NCI-H146 treated with DMSO at 0.1 percent for 48 hours (cell line): ENCODE data around the gene FBXW12.
A peak's percentile ranks its signal among the peaks of the same experiment; 100 is the strongest.

Experiments used
- DNase-seq: peaks from one replicate; lab custom pipeline; 2025; ENCODE audit not compliant: unreplicated experiment; lab: John Stamatoyannopoulos, UW

FBXW12 gene

GRCh38 chr3:48419149-48419548 lies 47.1 kb downstream of the FBXW12 start:
- no peak for DNase-seq

DNA sequence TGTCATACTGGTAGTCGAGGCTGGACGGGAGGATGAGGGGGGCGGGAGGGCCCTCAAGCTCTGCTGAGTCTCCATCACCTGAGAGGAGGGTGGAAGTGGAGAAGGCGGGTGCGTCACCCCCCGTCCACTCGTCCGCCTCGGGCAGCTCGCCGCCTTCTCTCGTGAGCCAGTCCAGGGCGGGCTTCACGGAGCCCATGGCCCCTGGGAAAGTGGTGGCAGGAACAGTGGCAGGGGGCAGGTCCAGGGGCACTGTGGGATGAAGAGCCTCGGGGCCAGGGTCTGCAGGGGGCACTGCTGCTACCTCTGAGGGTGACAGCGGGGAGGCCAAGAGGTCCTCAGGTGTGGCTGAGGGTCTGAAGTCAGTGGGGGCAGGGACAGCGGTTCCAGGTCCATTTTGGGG lies 47.6 kb downstream of the FBXW12 start:
- no peak for DNase-seq

- no peak for DNase-seq
Measured at GRCh38 chr3:48420561-48420960, 48.5 kb downstream of the FBXW12 start.

DNA sequence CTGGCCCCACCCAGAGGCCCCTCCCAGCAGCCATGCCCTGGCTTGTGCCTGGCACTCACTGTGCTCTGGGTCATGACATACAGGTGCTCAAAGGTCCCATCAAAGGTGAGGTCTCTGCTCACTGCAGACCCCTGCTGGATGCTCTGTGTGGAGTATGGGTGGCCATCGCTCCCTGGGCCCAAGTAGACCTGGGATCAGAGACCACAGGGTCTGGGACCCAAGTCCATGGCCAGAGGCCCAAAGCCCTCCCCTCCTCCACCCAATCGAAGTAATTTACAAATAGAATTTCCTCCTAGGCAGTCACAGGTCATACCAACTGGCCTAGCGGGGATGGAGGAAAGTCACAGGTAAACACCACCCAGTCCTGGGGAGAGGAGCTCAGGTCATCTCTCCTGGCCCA lies 50.3 kb downstream of the FBXW12 start:
- DNase-seq, result no peak

DNA sequence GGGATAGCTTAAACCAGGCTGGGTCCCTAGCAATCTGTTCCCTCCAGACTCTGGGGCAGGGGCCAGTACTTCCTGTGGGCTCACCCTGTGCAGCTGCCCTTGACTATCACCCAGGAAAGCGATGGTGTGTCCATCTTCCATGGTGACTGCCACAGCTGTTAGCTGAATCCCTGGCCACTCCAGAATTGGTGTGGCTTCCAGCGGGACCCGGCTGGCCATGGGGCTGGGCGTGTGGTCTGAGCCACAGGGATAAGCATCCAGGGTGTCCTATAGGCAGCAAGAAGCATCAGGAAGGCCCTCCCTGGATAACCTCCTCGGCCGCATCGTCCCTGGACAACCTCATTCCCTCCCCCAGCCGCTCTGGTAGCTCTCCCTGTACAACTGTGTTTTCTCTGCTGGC lies 50.7 kb downstream of the FBXW12 start:
- DNase-seq, result no peak

- no peak for DNase-seq
Measured at GRCh38 chr3:48423241-48423882, 51.3 kb downstream of the FBXW12 start.

DNA sequence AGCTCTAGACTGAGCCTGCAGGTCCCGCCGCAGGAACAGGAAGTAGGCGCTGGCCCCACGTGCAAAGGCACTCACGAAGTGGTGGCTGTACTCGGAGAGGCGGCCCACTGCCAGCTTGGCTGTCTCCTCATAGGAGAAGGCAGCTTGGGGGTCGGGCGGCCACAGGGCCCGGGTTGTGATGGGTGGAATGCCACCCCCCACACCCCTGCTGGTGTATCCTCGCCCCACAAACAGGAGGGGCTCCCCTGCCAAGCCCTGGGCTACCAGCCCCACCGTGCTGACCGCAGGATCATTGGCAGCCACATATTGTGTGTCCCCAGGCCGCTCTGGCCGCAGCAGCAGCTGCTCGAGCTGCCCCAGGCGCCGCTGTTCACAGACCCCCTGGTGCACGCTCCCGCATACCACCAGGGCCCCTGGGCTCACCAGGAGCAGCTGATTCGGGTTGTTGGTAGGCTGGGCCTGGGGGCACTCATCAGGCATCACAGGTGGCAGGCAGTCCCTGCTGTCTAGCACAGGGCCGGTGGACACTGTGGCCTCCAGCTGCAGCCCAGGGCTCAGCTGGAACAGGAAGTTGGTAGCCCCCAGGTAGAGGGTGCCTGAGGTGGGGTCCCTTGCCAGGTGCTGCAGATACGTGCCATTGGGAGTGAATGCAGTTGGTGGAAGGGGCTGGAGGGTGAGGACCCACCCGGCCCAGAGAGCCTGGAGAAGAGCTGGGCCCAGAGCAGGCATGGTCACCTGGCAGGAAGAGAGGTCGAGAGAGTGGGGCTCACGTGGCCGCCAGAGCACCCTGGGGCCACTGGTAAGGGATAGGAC lies 52.1 kb downstream of the FBXW12 start:
- DNase-seq, result no peak

- DNase-seq, result no peak
Measured at GRCh38 chr3:48425281-48425812, 53.3 kb downstream of the FBXW12 start.

DNA sequence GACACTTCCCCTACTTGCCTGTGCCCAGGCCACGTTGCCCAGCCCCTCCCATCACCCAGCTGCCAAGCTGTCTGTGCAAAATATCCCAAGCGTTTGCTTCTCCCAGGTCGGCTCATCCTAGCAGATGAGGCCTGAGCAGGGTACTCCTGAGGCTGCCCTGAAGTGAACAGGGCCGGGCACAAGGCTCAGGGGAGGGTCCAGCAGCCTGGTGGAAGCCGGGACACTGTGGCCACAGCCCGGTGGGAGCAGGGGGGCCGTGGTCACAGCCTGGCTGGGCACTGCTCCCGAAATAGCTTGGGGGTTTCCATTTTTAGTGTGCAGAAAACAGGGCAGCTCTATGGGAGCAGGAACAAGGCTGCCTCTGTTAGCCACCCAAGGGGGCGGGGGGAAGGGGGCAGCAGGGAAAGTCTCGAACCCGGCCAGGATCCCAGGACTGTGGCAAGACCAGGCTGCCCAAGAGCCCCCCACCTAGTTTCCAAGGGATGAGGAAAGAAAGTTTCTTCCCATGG lies 54.4 kb downstream of the FBXW12 start:
- DNase-seq, result no peak

- no peak for DNase-seq
Measured at GRCh38 chr3:48426944-48427629, 55.1 kb downstream of the FBXW12 start.

DNA sequence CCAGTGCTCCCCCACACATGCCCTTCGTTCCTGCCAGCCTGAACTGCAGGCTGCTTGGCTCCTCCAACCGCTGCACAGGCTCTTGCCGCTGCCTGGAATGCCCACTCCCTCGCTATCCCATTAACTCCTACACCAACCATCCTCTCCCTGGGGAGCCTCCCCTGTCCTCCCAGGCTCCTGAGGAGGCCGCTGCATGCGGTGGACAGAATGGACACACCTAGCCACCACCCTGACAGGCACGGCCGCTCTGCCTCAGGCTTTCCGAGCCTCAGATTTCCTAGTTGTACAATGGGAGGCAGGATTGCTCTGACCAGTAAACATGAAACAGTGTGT lies 55.6 kb downstream of the FBXW12 start:
- DNase-seq, result no peak

GRCh38 chr3:48428088-48428571 lies 56.1 kb downstream of the FBXW12 start:
- DNase-seq, result no peak

- DNase-seq, result peak; percentile 6
Measured at GRCh38 chr3:48428572-48429316, 56.7 kb downstream of the FBXW12 start.

- DNase-seq, result peak; percentile 67
Measured at GRCh38 chr3:48429317-48429959, 57.4 kb downstream of the FBXW12 start.

DNA sequence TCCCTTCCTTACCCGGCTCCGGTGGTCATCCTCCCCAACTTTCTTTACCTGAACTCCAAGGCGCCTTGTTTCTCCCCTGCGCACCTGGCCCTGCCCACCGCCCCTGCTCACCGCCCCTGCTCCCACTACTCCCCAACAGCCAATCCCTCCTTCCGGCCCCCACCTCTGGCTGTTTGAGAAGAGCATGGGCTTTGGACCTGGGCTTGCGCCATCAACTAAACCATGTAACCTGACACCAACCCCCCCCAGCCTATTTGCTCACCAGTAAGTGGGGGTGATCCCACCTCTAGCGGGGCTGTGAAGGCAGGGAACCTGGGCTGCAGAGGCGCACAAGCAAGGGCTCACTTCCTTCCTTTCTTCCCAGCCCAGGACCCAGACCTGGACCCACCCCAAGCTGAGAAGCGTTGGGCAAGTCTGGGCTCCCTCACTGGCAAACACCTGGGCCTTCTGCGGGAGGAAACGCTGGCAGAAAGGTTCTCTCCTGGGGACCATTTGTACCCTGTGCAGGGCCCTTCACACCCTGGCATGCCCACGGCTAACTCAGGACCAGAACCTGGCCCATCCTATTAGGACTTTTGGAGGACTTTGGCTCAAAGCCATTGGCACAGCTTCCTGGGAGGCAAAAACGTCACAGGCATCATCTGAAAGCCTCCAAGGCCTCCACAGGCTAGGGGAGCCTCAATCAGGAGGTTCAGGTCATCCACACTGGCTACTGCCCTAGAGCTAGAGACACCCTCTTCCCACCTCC lies 58.1 kb downstream of the FBXW12 start, which contains the start of gene PLXNB1:
Gene PLXNB1, minus strand, starts transcription at position 127 of the 748 bp plus-strand sequence. CDS start 5,475 bp downstream, outside the sequence.
- peak; percentile 67 for DNase-seq

DNA sequence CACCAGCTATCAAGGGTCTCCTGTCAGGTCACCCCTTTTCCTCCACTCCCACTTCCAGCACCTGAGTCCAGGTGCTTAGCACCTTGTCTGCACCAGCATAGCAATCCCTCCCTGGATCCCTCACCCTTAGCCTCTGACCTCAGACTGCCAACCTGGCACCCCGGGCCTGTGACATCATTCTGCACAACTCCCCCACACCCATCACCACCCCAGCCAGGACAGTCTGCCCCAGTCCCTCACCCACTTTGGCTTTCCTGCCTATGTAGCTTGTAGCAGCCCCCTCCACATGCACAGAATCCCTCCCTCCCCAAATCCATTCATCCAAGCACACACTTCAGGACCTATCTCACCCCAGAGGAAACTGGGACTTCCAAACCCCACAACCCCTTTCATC lies 58.7 kb downstream of the FBXW12 start:
- no peak for DNase-seq

GRCh38 chr3:48431224-48432029 lies 59.4 kb downstream of the FBXW12 start:
- no peak for DNase-seq
